ENCODE data around the gene EVI5. TPM values are rescaled to one million over a fixed set of nuclear protein-coding genes. Genes with fewer than 3 reads are reported as not detected.
"Not testable (repeated sequence)": the region's sequence is repeated elsewhere in the genome, so short reads cannot be mapped to it uniquely, and the experiment has no call there.

The EVI5 gene
- total RNA-seq, 2 donors from 2014 or later, result 7.9 to 18.9 TPM

- ATAC-seq (no peak), DNase-seq (no peak)
- no peak for TF ChIP-seq CTCF (IDR thresholded peaks at IDR 0.05)
- no peaks in the 10 kb centered on the region for H3K9me3 ChIP-seq
- peaks cover 18% of the 10 kb centered on the region for H3K4me1 ChIP-seq
- intact Hi-C loops (cut with DNase I), result no loop called here
- 87 to 90% methylated on average over 5 of the region's 5 CpGs for whole genome bisulfite sequencing, 2 donors
- no peak overlapping the region for H3K4me3 ChIP-seq
- no peak overlapping the region for H3K27ac ChIP-seq
- H3K36me3 ChIP-seq (replicated peaks in 1 of 2; ENCODE audit: insufficient read depth in 1 of 2, low read depth in 2 of 2), result no peaks in the 10 kb centered on the region
- no peaks in the 10 kb centered on the region for H3K27me3 ChIP-seq
Measured at GRCh38 chr1:92536211-92536979, 248.5 kb downstream of the EVI5 start.

- DNase-seq; H3K4me3 ChIP-seq; H3K36me3 ChIP-seq (replicated peaks in 1 of 2; ENCODE audit: insufficient read depth in 1 of 2, low read depth in 2 of 2); H3K27me3 ChIP-seq; intact Hi-C loops (cut with DNase I); H3K9me3 ChIP-seq; H3K27ac ChIP-seq; H3K4me1 ChIP-seq; ATAC-seq: not testable (repeated sequence)
- WGBS, 2 donors, result 94 to 97% methylated on average over 4 of the region's 4 CpGs
Measured at GRCh38 chr1:92532371-92532770, 252.5 kb downstream of the EVI5 start.

GRCh38 chr1:92531939-92532338, 253.0 kb downstream of the EVI5 start:
- intact Hi-C loops (cut with DNase I); H3K36me3 ChIP-seq (replicated peaks in 1 of 2; ENCODE audit: insufficient read depth in 1 of 2, low read depth in 2 of 2): not testable (repeated sequence)

GRCh38 chr1:92527670-92528069, 257.2 kb downstream of the EVI5 start:
- DNase-seq, result no peak
- Histone ChIP-seq H3K4me3 (no peak overlapping the region), H3K4me1 (no peaks in the 10 kb centered on the region), H3K9me3 (no peaks in the 10 kb centered on the region), H3K27ac (no peak overlapping the region), H3K36me3 (replicated peaks in 1 of 2; ENCODE audit: insufficient read depth in 1 of 2, low read depth in 2 of 2) (no peaks in the 10 kb centered on the region), H3K27me3 (no peaks in the 10 kb centered on the region)
- no peak for ATAC-seq
- no peak for TF ChIP-seq POLR2A (IDR thresholded peaks at IDR 0.05)
- TF ChIP-seq CTCF (IDR thresholded peaks at IDR 0.05), result no peak
- 91 to 98% methylated on average over 2 of the region's 2 CpGs for WGBS, 2 donors
- intact Hi-C loops (cut with DNase I), result no loop called here

More at GRCh38 chr1:92531939-92532338, 253.0 kb downstream of the EVI5 start:
- H3K27ac ChIP-seq, ATAC-seq, DNase-seq, H3K4me1 ChIP-seq, H3K4me3 ChIP-seq, H3K27me3 ChIP-seq, H3K9me3 ChIP-seq: not testable (repeated sequence)
- 78 to 81% methylated on average over 3 of the region's 3 CpGs for WGBS, 2 donors

GRCh38 chr1:92524944-92525590, 259.8 kb downstream of the EVI5 start:
- ATAC-seq; H3K9me3 ChIP-seq; H3K4me1 ChIP-seq; H3K27ac ChIP-seq; H3K36me3 ChIP-seq (replicated peaks in 1 of 2; ENCODE audit: insufficient read depth in 1 of 2, low read depth in 2 of 2); intact Hi-C loops (cut with DNase I); DNase-seq; H3K4me3 ChIP-seq; H3K27me3 ChIP-seq: not testable (repeated sequence)
- 94 to 96% methylated on average over 9 of the region's 9 CpGs for WGBS, 2 donors

- H3K4me1 ChIP-seq, result no peaks in the 10 kb centered on the region
- 66 to 74% methylated on average over 2 of the region's 2 CpGs for WGBS, 2 donors
- no peaks in the 10 kb centered on the region for H3K27me3 ChIP-seq
- intact Hi-C loops (cut with DNase I), result no loop called here
- ATAC-seq (no peak), DNase-seq (no peak)
- no peaks in the 10 kb centered on the region for H3K36me3 ChIP-seq (replicated peaks in 1 of 2; ENCODE audit: insufficient read depth in 1 of 2, low read depth in 2 of 2)
- no peak overlapping the region for H3K27ac ChIP-seq
- no peak for TF ChIP-seq CTCF (IDR thresholded peaks at IDR 0.05)
- no peak for TF ChIP-seq POLR2A (IDR thresholded peaks at IDR 0.05)
- H3K9me3 ChIP-seq, result no peaks in the 10 kb centered on the region
- H3K4me3 ChIP-seq, result no peak overlapping the region
Measured at GRCh38 chr1:92519043-92519442, 265.9 kb downstream of the EVI5 start.

Data from body of pancreas (tissue), 4 donors.